NCI-H1694 (cell line): Measurements from ENCODE around the gene CLDN1.
"Not testable (repeated sequence)": the region's sequence is repeated elsewhere in the genome, so short reads cannot be mapped to it uniquely, and the experiment has no call there.

Experiments used
- DNase-seq: peaks from one replicate; lab custom pipeline; 2025; lab: John Stamatoyannopoulos, UW

CLDN1 gene

GRCh38 chr3:190291994-190292584 lies 30.2 kb downstream of the CLDN1 start:
- no peak for DNase-seq

GRCh38 chr3:190289989-190290388 lies 32.3 kb downstream of the CLDN1 start:
- no peak for DNase-seq

GRCh38 chr3:190288836-190289235 lies 33.4 kb downstream of the CLDN1 start:
- no peak for DNase-seq

- no peak for DNase-seq
These were observed 36.2 kb downstream of the CLDN1 start for GRCh38 chr3:190286014-190286413.

- no peak for DNase-seq
These were observed 40.8 kb downstream of the CLDN1 start for GRCh38 chr3:190281308-190282051.

DNA sequence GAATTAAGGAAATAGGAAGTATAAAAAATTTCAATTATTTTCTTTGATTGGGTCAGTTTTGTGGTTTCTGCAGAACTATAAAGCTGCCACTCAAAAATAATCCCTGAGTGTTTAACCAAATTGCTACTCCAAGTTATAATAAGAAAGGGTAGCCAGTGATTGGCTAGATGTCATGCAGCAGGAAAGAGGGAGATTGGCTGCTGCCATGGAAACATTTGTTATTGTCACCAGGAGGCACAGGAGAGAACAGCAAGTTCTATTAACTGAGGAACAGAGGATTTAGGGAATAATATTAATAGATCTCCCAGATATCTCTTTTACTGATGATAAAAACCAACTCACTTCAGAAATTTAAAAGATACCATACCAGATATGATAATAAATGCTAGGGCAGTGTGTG lies 42.6 kb downstream of the CLDN1 start:
- DNase-seq, result no peak

DNA sequence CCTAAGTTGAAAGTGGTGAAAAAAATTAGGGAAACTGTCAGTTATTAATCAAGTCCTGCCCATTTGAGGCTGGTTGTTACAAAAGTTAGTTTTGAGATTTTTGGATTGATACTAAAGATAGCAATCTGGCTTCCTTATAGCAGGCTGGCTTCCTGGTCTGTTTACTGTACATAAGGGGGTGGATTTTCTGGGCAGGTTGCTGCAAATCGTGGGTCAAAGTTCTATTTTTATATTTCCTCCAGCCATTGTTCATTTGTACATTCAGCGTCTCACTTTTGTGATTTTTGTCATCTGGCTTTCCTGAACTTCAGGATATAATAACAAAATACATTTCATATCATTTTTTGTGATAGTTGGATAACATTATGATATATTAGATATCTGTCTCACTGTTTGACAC lies 49.5 kb downstream of the CLDN1 start:
- no peak for DNase-seq

DNA sequence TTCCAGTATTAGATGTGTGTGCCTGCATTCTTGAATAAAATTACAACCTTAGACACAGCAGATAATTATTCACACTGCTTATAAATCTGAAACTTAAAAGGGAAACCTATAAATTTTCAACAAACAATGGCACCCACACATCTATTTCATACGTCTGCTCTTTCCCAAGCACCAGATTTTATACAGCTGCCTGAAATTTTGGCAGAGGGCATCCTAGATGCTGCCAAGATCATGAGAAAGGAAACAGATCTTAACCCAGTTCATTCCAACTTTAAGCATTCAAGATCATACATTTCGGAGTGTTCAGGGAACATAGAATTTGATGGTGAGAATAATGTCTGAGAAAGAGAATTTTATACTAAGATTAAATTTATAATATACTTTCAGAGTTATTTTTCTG lies 53.1 kb downstream of the CLDN1 start:
- DNase-seq, result no peak

DNA sequence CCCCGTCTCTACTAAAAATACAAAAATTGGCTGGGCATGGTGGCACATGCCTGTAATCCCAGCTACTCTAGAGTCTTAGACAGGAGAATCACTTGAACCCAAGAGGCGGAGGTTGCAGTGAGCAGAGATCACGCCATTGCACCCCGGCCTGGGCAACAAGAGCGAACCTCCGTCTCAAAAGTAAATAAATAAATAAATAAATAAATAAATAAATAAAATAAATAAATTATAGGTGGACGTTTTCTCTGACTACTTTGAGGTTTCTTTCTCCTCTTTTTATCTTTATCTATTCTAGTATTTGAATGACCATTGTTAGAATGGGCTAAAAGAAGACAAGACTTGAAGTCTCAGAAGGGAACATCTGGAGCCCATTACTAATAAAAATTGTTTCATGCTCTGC lies 54.8 kb downstream of the CLDN1 start:
- DNase-seq, result not testable (repeated sequence)

DNA sequence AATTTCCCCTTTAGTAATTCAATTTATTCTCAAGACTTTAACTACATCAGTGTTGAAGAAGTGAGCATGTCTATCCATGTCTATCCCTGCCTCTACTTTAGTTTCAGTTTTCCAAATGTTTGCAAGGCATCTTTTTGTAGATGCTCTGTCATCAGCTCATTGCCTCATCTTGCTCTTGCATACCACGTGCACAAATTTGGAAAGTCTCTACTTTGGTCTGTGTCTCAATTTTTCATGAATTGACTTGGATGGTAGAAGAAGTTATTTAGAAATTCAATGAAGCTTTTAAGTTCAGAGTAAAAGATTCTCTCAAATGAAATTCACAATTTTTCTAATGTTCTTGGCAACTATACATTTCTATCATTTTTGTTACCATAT lies 55.3 kb downstream of the CLDN1 start:
- DNase-seq, result no peak

DNA sequence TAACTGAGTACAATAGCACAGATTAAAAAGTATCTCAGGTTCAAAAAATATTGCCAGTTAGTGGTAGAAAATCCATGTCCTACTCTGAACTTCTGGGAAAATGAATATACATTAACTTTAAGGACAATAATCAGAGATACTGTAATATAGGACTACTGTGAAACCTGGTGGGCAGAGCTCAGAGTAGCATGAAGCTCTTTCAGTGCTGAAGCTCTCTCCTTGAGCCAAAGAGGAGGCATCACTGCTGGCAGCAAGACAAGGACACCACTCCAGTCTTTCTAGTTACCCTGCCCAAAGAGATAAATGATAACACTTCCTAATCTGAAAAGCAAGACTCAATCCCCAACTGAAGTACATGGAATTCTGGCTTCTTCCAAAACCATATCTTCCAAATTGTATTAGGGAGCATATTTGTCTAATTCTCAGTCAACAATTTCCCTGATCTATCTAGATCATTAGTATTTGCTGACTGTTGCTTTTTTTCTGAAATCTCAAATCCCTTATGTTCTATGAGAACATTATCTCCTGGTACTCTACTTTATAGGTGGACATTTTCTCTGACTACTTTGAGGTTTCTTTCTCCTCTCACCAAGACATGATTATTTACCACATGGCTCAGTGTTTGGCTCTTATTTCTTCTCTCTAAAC lies 55.9 kb downstream of the CLDN1 start:
- DNase-seq, result no peak

GRCh38 chr3:190265796-190266195 lies 56.5 kb downstream of the CLDN1 start:
- no peak for DNase-seq

DNA sequence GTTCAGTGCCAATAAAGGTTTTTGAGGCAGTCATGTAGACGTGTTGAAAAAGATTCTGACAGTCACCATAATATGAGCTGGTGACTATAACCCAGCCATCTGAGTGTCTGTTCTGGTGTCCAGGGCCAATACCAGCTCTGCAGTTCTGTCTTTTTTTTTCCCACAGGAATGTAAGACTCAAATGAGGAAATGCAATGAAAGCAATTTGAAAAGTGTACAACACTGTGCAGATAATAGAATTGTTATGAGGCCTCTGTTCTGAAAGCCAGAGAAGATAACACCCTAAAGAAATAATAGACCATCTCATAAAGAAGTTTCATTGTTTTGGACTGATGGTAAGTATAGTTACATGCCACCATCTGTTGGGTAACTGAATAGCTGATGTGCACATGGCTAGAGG lies 57.1 kb downstream of the CLDN1 start:
- DNase-seq, result no peak

GRCh38 chr3:190261740-190262139 lies 60.5 kb downstream of the CLDN1 start:
- DNase-seq, result no peak

DNA sequence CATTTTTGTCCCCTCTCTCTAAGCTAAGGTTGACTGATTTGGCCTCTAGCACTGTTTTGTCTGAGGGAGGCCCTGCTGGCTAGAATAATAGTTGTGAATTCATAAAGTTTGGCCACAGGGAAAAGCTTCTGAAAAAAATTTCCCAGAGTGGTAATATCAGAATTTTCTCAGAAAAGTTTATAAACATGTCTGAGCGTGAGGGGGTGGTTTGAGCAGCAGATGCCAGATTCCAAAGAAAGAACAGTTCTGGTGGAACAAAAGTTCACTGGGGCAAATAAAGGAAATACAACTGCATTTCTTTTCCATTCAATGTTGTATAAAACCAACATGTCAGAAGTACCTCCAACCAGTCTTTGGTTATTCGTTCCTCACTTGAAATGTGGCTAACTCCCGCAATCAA lies 61.2 kb downstream of the CLDN1 start:
- no peak for DNase-seq

DNA sequence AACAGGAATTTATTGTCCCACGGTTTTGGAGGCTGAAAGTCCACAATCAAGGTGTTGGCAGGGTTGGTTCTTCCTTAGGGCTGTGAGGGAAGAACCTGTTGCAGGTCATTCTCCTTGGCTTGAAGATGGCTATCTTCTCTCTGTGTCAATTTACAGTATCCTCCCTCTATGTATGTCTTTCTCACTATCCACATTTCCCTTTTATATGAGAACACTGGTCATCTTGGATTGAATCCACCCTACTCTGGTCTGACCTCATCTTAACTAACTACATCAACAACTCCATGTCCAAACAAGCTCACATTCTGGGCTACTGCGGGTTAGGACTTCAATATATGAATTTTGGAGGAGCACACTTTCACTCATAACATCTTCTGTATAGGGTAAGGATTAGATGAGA lies 61.9 kb downstream of the CLDN1 start:
- DNase-seq, result no peak

DNA sequence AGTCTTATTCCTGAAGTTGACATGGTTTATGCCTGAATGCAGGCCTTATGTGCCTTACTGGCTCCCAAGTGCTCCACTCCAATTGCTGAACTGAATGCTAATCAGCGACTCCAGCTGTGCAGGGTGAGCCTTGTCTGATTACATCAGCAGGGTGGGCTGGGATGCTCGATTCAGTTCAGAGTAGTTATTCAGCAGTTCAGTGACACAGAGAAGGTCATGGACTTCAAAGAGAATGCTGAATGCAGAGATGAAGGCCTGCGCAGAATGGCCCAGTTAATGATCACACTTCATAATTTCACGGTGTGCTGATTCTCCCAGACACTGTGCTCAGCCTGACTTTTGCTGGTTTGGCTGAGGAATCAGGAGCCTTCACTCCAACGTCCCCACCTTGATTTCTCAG lies 63.6 kb downstream of the CLDN1 start:
- no peak for DNase-seq
